HEK293 (cell line): Measurements from ENCODE around the gene ARID3A.

Source experiments
- CTCF ChIA-PET: fragments of 350-600 bp; formaldehyde crosslinking; extraction: SDS; loops from one replicate; lab custom pipeline; 2021; ENCODE audit warnings: antibody characterized with exemption; lab: Yijun Ruan, JAX
- POLR2A ChIA-PET: fragments of 300-600 bp; formaldehyde crosslinking; extraction: SDS; loops from one replicate; lab custom pipeline; 2020; ENCODE audit warnings: antibody characterized with exemption, inconsistent platforms; lab: Yijun Ruan, JAX
- H3K27ac ChIP-seq: fragments of 200-500 bp; sonication (Bioruptor generic); 2 replicates; pipeline ENCODE4 v1.5.1; 2014; ENCODE audit warnings: low read depth, low read length, control low read depth, inconsistent platforms; ENCODE audit errors: extremely low read depth
- H3K36me3 ChIP-seq, 2 experiments: fragments of 200-500 bp in 1 of 2; sonication (Bioruptor generic) in 1 of 2; 1 replicate in 1 of 2; 2 replicates in 1 of 2; pipeline ENCODE4 v1.5.1; 2014 to 2017; ENCODE audit warnings: inconsistent platforms in 2 of 2, low read length in 2 of 2; ENCODE audit not compliant: control insufficient read depth in 2 of 2, insufficient read depth in 1 of 2
- H3K4me1 ChIP-seq: fragments of 200-500 bp; sonication (Bioruptor generic); 2 replicates; pipeline ENCODE4 v1.5.1; 2014; ENCODE audit warnings: mild to moderate bottlenecking, low read length, inconsistent platforms; ENCODE audit not compliant: control insufficient read depth, insufficient read depth
- H3K4me3 ChIP-seq: 2 replicates; pipeline ENCODE4 v1.5.1; 2011; ENCODE audit warnings: low read depth, mild to moderate bottlenecking, control low read depth, low read length, moderate library complexity
- H3K9me3 ChIP-seq: fragments of 200-500 bp; sonication (Bioruptor generic); 2 replicates; pipeline ENCODE4 v1.5.1; 2014; ENCODE audit warnings: low read depth, low read length, inconsistent platforms; ENCODE audit not compliant: control insufficient read depth, insufficient read depth
- BCL11B ChIP-seq: fragments of 450-650 bp; formaldehyde crosslinking; IDR thresholded peaks from 2 replicates; pipeline ENCODE4 v1.5.1; 2016; ENCODE audit warnings: low read depth, missing biosample characterization, missing genetic modification characterization
- GFI1B ChIP-seq: fragments of 450-650 bp; formaldehyde crosslinking; IDR thresholded peaks from 2 replicates; pipeline ENCODE4 v1.5.1; 2016; ENCODE audit warnings: missing biosample characterization, missing genetic modification characterization
- KLF9 ChIP-seq: fragments of 450-650 bp; formaldehyde crosslinking; IDR thresholded peaks from 2 replicates; pipeline ENCODE4 v1.5.1; 2016; ENCODE audit warnings: missing biosample characterization, missing genetic modification characterization, low read depth
- RBAK ChIP-seq: fragments of 450-650 bp; formaldehyde crosslinking; IDR thresholded peaks from 2 replicates; pipeline ENCODE4 v1.5.1; 2016; ENCODE audit warnings: missing biosample characterization, missing genetic modification characterization
- REPIN1 ChIP-seq: fragments of 450-650 bp; formaldehyde crosslinking; IDR thresholded peaks from 2 replicates; pipeline ENCODE4 v1.5.1; 2017; ENCODE audit warnings: missing biosample characterization, missing genetic modification characterization, low read depth
- SALL2 ChIP-seq: fragments of 450-650 bp; formaldehyde crosslinking; IDR thresholded peaks from 2 replicates; pipeline ENCODE4 v1.5.0; 2017; ENCODE audit warnings: missing biosample characterization, mild to moderate bottlenecking, missing genetic modification characterization, borderline replicate concordance
- SP2 ChIP-seq: fragments of 450-650 bp; formaldehyde crosslinking; IDR thresholded peaks from 2 replicates; pipeline ENCODE4 v1.5.1; 2016; ENCODE audit warnings: missing biosample characterization, missing genetic modification characterization
- SP3 ChIP-seq: fragments of 450-650 bp; formaldehyde crosslinking; IDR thresholded peaks from 2 replicates; pipeline ENCODE4 v1.5.1; 2016; ENCODE audit warnings: missing biosample characterization, missing genetic modification characterization
- WT1 ChIP-seq: fragments of 450-650 bp; formaldehyde crosslinking; IDR thresholded peaks from 2 replicates; pipeline ENCODE4 v1.5.1; 2016; ENCODE audit warnings: missing biosample characterization, missing genetic modification characterization
- ZBTB20 ChIP-seq: fragments of 450-650 bp; formaldehyde crosslinking; IDR thresholded peaks from 2 replicates; pipeline ENCODE4 v1.5.1; 2016; ENCODE audit warnings: missing biosample characterization, missing genetic modification characterization
- ZBTB8A ChIP-seq: fragments of 450-650 bp; formaldehyde crosslinking; IDR thresholded peaks from 2 replicates; pipeline ENCODE4 v1.5.1; 2016; ENCODE audit warnings: missing biosample characterization, missing genetic modification characterization
- ZFP69B ChIP-seq: fragments of 450-650 bp; formaldehyde crosslinking; IDR thresholded peaks from 2 replicates; pipeline ENCODE4 v1.5.1; 2016; ENCODE audit warnings: missing biosample characterization, missing genetic modification characterization
- ZNF155 ChIP-seq: fragments of 450-650 bp; formaldehyde crosslinking; IDR thresholded peaks from 2 replicates; pipeline ENCODE4 v1.5.1; 2016; ENCODE audit warnings: missing biosample characterization, missing genetic modification characterization
- ZNF169 ChIP-seq: fragments of 450-650 bp; formaldehyde crosslinking; IDR thresholded peaks from 2 replicates; pipeline ENCODE4 v1.5.1; 2016; ENCODE audit warnings: missing biosample characterization, missing genetic modification characterization
- ZNF2 ChIP-seq: fragments of 450-650 bp; formaldehyde crosslinking; IDR thresholded peaks from 2 replicates; pipeline ENCODE4 v1.5.1; 2016; ENCODE audit warnings: missing biosample characterization, missing genetic modification characterization
- ZNF24 ChIP-seq: fragments of 450-650 bp; formaldehyde crosslinking; IDR thresholded peaks from 2 replicates; pipeline ENCODE4 v1.5.1; 2016; ENCODE audit warnings: missing biosample characterization, missing genetic modification characterization
- ZNF248 ChIP-seq: fragments of 450-650 bp; formaldehyde crosslinking; IDR thresholded peaks from 2 replicates; pipeline ENCODE4 v1.5.1; 2017; ENCODE audit warnings: missing biosample characterization, missing genetic modification characterization
- ZNF274 ChIP-seq, 2 experiments: fragments of 200-500 bp in 1 of 2; fragments of 450-650 bp in 1 of 2; sonication (Bioruptor generic) in 1 of 2; formaldehyde crosslinking in 1 of 2; IDR thresholded peaks; 2 replicates each; pipeline versions ENCODE4 v1.5.1 to v1.6.1; 2014 to 2016; ENCODE audit warnings: borderline replicate concordance in 1 of 2, inconsistent platforms in 1 of 2, low read length in 1 of 2, missing biosample characterization in 1 of 2, missing genetic modification characterization in 1 of 2
- ZNF311 ChIP-seq: fragments of 450-650 bp; formaldehyde crosslinking; IDR thresholded peaks from 2 replicates; pipeline ENCODE4 v1.5.1; 2017; ENCODE audit warnings: missing biosample characterization, missing genetic modification characterization, borderline replicate concordance
- ZNF324 ChIP-seq: fragments of 450-650 bp; formaldehyde crosslinking; IDR thresholded peaks from 2 replicates; pipeline ENCODE4 v1.5.1; 2016; ENCODE audit warnings: missing biosample characterization, missing genetic modification characterization
- ZNF335 ChIP-seq: fragments of 450-650 bp; formaldehyde crosslinking; conservative IDR thresholded peaks from 2 replicates; pipeline ENCODE4 v1.5.1; 2016; ENCODE audit warnings: missing biosample characterization, missing genetic modification characterization
- ZNF544 ChIP-seq: fragments of 450-650 bp; formaldehyde crosslinking; IDR thresholded peaks from 2 replicates; pipeline ENCODE4 v1.5.0; 2017; ENCODE audit warnings: missing biosample characterization, missing genetic modification characterization
- ZNF580 ChIP-seq: fragments of 450-650 bp; formaldehyde crosslinking; IDR thresholded peaks from 2 replicates; pipeline ENCODE4 v1.5.1; 2016; ENCODE audit warnings: missing biosample characterization, missing genetic modification characterization
- ZNF677 ChIP-seq: fragments of 450-650 bp; IDR thresholded peaks from 2 replicates; pipeline ENCODE4 v1.5.0; 2018; ENCODE audit warnings: missing biosample characterization, mild to moderate bottlenecking, missing genetic modification characterization, moderate library complexity
- ZNF76 ChIP-seq: fragments of 450-650 bp; formaldehyde crosslinking; IDR thresholded peaks from 2 replicates; pipeline ENCODE4; 2016; ENCODE audit warnings: low read depth, missing biosample characterization, missing genetic modification characterization, borderline replicate concordance
- ZSCAN5A ChIP-seq: fragments of 450-650 bp; formaldehyde crosslinking; IDR thresholded peaks from 2 replicates; pipeline ENCODE4 v1.5.1; 2016; ENCODE audit warnings: missing biosample characterization, missing genetic modification characterization
- TF ChIP-seq, protein P1 (sequence below): fragments of 450-650 bp; formaldehyde crosslinking; IDR thresholded peaks from 2 replicates; pipeline ENCODE4 v1.5.1; 2017; ENCODE audit warnings: missing biosample characterization, missing genetic modification characterization
- TF ChIP-seq, protein P2 (sequence below): fragments of 450-650 bp; formaldehyde crosslinking; IDR thresholded peaks from 2 replicates; pipeline ENCODE4 v1.5.1; 2016; ENCODE audit warnings: missing biosample characterization, missing genetic modification characterization

Gene ARID3A

GRCh38 chr19:918481-919198 is 7.2 kb upstream of the ARID3A start (continued):
- TF ChIP-seq ZNF248 (tag by site-specific recombination) = no peak
- no peak for TF ChIP-seq ZNF169 (tag by site-specific recombination)
- TF ChIP-seq ZNF544 (tag by site-specific recombination) = no peak
- peak; percentile 39 for TF ChIP-seq SP2 (tag by site-specific recombination)
- no peak for TF ChIP-seq ZFP69B (tag by site-specific recombination)
- TF ChIP-seq ZNF274 (IDR thresholded peaks at IDR 0.05; ENCODE audit: low read length) = no peak
- no peak for TF ChIP-seq ZNF274 (tag by site-specific recombination; IDR thresholded peaks at IDR 0.05; ENCODE audit: borderline replicate concordance)
- TF ChIP-seq ZNF76 (tag by site-specific recombination) = no peak
- peak; percentile 62 for TF ChIP-seq SP3
- TF ChIP-seq, protein P1, sequence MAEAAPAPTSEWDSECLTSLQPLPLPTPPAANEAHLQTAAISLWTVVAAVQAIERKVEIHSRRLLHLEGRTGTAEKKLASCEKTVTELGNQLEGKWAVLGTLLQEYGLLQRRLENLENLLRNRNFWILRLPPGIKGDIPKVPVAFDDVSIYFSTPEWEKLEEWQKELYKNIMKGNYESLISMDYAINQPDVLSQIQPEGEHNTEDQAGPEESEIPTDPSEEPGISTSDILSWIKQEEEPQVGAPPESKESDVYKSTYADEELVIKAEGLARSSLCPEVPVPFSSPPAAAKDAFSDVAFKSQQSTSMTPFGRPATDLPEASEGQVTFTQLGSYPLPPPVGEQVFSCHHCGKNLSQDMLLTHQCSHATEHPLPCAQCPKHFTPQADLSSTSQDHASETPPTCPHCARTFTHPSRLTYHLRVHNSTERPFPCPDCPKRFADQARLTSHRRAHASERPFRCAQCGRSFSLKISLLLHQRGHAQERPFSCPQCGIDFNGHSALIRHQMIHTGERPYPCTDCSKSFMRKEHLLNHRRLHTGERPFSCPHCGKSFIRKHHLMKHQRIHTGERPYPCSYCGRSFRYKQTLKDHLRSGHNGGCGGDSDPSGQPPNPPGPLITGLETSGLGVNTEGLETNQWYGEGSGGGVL (tag by site-specific recombination) = peak; percentile 24; the same call in 1 of the 2 replicates
- no peak for TF ChIP-seq GFI1B

DNA sequence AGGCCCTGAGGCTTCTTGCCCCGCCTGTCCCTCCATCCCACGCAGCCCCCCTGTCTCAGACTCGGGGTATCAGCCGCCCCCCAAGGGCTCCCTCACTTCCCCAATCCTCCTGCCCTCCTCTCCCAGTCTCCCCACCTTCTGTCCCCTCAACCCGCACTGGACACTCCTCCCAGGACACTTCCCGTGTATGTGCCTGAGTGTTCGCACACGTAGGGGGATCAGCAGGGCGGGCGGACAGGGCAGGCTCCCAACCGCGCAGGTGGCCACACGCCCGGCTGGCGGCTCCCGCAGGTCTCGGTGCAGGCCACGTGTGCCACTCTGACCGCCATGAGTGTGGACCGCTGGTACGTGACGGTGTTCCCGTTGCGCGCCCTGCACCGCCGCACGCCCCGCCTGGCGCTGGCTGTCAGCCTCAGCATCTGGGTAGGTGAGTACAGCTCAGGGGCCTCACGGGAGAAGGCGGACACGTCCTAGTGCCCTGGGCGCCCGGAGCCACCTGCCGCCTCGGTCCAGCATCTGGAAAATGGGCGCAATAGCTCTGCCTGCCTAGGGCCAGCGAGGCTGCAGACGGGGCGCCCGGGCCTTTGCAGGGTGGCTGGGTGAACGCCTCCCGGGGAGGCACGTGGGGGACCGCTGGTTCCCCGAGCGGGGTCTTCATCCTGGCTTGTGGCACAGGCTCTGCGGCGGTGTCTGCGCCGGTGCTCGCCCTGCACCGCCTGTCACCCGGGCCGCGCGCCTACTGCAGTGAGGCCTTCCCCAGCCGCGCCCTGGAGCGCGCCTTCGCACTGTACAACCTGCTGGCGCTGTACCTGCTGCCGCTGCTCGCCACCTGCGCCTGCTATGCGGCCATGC is 6.4 kb upstream of the ARID3A start:
- Histone ChIP-seq H3K36me3 (no peaks in the 10 kb centered on the region), H3K4me1 (peaks cover 2% of the 10 kb centered on the region; the same call in 1 of the 2 replicates), H3K4me3 (no peak overlapping the region), H3K27ac (no peak overlapping the region), H3K9me3 (no peaks in the 10 kb centered on the region)
- ChIA-PET POLR2A (interaction anchor here (0.7 kb wide), 1 partner anchor 102 kb away, joined by 4 read pairs; no protein-coding TSS in a partner anchor), CTCF (interaction anchor here (0.6 to 5.8 kb wide), 4 partner anchors 55 to 320 kb away, joined by 3 to 116 read pairs (median 6); partner anchors contain the start of gene WDR18)
- TF ChIP-seq, protein P2, sequence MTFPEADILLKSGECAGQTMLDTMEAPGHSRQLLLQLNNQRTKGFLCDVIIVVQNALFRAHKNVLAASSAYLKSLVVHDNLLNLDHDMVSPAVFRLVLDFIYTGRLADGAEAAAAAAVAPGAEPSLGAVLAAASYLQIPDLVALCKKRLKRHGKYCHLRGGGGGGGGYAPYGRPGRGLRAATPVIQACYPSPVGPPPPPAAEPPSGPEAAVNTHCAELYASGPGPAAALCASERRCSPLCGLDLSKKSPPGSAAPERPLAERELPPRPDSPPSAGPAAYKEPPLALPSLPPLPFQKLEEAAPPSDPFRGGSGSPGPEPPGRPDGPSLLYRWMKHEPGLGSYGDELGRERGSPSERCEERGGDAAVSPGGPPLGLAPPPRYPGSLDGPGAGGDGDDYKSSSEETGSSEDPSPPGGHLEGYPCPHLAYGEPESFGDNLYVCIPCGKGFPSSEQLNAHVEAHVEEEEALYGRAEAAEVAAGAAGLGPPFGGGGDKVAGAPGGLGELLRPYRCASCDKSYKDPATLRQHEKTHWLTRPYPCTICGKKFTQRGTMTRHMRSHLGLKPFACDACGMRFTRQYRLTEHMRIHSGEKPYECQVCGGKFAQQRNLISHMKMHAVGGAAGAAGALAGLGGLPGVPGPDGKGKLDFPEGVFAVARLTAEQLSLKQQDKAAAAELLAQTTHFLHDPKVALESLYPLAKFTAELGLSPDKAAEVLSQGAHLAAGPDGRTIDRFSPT (tag by site-specific recombination) = peak; percentile 59; the same call in 1 of the 2 replicates
- no peak for TF ChIP-seq KLF9 (tag by site-specific recombination)
- peak; percentile 47; the same call in 1 of the 2 replicates for TF ChIP-seq ZNF2 (tag by site-specific recombination)
- TF ChIP-seq ZBTB20 = peak; percentile 37; the same call in 1 of the 2 replicates
- TF ChIP-seq ZNF311 (tag by site-specific recombination) = no peak
- TF ChIP-seq ZNF580 (tag by site-specific recombination) = 0 out of 2 replicates have a peak, but pooled peaks have one; percentile 40
- TF ChIP-seq ZNF677 (tag by site-specific recombination) = no peak
- 0 out of 2 replicates have a peak, but pooled peaks have one; percentile 9 for TF ChIP-seq WT1 (tag by site-specific recombination)
- TF ChIP-seq ZNF335 (tag by site-specific recombination) = peak; percentile 98
- TF ChIP-seq RBAK (tag by site-specific recombination) = no peak
- no peak for TF ChIP-seq REPIN1 (tag by site-specific recombination)
- TF ChIP-seq ZNF24 (tag by site-specific recombination) = peak; percentile 77; the same call in 1 of the 2 replicates
- TF ChIP-seq ZNF324 (tag by site-specific recombination) = peak; percentile 64
- TF ChIP-seq BCL11B (tag by site-specific recombination) = peak; percentile 29; the same call in 1 of the 2 replicates
- peak; percentile 74; the same call in 1 of the 2 replicates for TF ChIP-seq ZBTB8A (tag by site-specific recombination)
- no peak for TF ChIP-seq ZNF155 (tag by site-specific recombination)
- TF ChIP-seq ZSCAN5A (tag by site-specific recombination) = peak; percentile 52; the same call in 1 of the 2 replicates
- TF ChIP-seq SALL2 (tag by site-specific recombination) = no peak
